Liver (tissue), 9 donors: ENCODE data around the gene USP37. TPM values are rescaled to one million over a fixed set of nuclear protein-coding genes. Genes with fewer than 3 reads are reported as not detected.
A peak's percentile ranks its signal among the peaks of the same experiment; 100 is the strongest.

Experiments
- DNase-seq: peaks from one replicate; pipeline ENCODE4 v3.0.0-alpha.2; 2017; ENCODE audit warnings: low spot score
- H3K27ac ChIP-seq, 2 donors: one replicate each; pipeline ENCODE4 v1.7.0; 2013; ENCODE audit warnings: inconsistent platforms in 2 of 2, low read length in 2 of 2, control low read depth in 1 of 2, low read depth in 1 of 2, mild to moderate bottlenecking in 1 of 2
- H3K27me3 ChIP-seq, 4 donors: one replicate each; pipeline versions ENCODE4 v1.6.1 to v1.7.0; 2013; ENCODE audit warnings: low read length in 3 of 4, inconsistent platforms in 1 of 4, mild to moderate bottlenecking in 1 of 4, moderate library complexity in 1 of 4; ENCODE audit not compliant: control insufficient read depth in 4 of 4, insufficient read depth in 4 of 4
- H3K36me3 ChIP-seq, 4 donors: one replicate each; pipeline versions ENCODE4 v1.6.1 to v1.7.0; 2013; ENCODE audit warnings: low read length in 3 of 4, mild to moderate bottlenecking in 3 of 4, low read depth in 1 of 4, moderate library complexity in 1 of 4; ENCODE audit not compliant: control insufficient read depth in 4 of 4, insufficient read depth in 3 of 4
- H3K4me1 ChIP-seq, 4 donors: one replicate each; pipeline versions ENCODE4 v1.6.1 to v1.7.0; 2013; ENCODE audit warnings: low read length in 3 of 4, mild to moderate bottlenecking in 3 of 4, moderate library complexity in 1 of 4; ENCODE audit not compliant: control insufficient read depth in 4 of 4, insufficient read depth in 4 of 4
- H3K4me3 ChIP-seq, 3 donors: one replicate each; pipeline versions ENCODE4 v1.6.1 to v1.7.0; 2013; ENCODE audit warnings: low read length in 3 of 3, control low read depth in 1 of 3, low read depth in 1 of 3, mild to moderate bottlenecking in 1 of 3
- H3K9ac ChIP-seq, 2 donors: one replicate each; pipeline ENCODE4 v1.7.0; 2013; ENCODE audit warnings: low read length in 2 of 2, mild to moderate bottlenecking in 2 of 2, moderate library complexity in 2 of 2, control low read depth in 1 of 2, low read depth in 1 of 2
- H3K9me3 ChIP-seq, 4 donors: one replicate each; pipeline versions ENCODE4 v1.6.1 to v1.7.0; 2013; ENCODE audit warnings: low read length in 3 of 4; ENCODE audit not compliant: control insufficient read depth in 4 of 4
- ATF3 ChIP-seq: IDR thresholded peaks from 2 replicates; pipeline ENCODE4 v1.6.1; 2016; ENCODE audit warnings: antibody characterized with exemption
- CTCF ChIP-seq: fragments of 150-350 bp; IDR thresholded peaks from 2 replicates; pipeline ENCODE4 v1.5.1; 2017; ENCODE audit warnings: improper control_type of control experiment, low read depth, low read length; ENCODE audit not compliant: missing input control
- EGR1 ChIP-seq, 2 donors: IDR thresholded peaks; 2 replicates each; pipeline ENCODE4 v1.6.1; 2016 to 2018; ENCODE audit warnings: antibody characterized with exemption in 2 of 2, low read depth in 2 of 2
- FOXA1 ChIP-seq: IDR thresholded peaks from 2 replicates; pipeline ENCODE4 v1.6.1; 2016; ENCODE audit warnings: antibody characterized with exemption
- FOXA2 ChIP-seq: IDR thresholded peaks from 2 replicates; pipeline ENCODE4 v1.6.1; 2016; ENCODE audit warnings: antibody characterized with exemption
- GABPA ChIP-seq, 2 donors: IDR thresholded peaks in 1 of 2; conservative IDR thresholded peaks in 1 of 2; 2 replicates each; pipeline ENCODE4 v1.6.1; 2016; ENCODE audit warnings: antibody characterized with exemption in 2 of 2, mild to moderate bottlenecking in 1 of 2, moderate library complexity in 1 of 2
- HNF4A ChIP-seq, 2 donors: conservative IDR thresholded peaks; 2 replicates each; pipeline ENCODE4 v1.6.1; 2016; ENCODE audit warnings: antibody characterized with exemption in 2 of 2, mild to moderate bottlenecking in 2 of 2
- HNF4G ChIP-seq: IDR thresholded peaks from 2 replicates; pipeline ENCODE4 v1.6.1; 2016; ENCODE audit warnings: antibody characterized with exemption
- JUND ChIP-seq, 2 donors: IDR thresholded peaks; 2 replicates each; pipeline ENCODE4 v1.6.1; 2016; ENCODE audit warnings: antibody characterized with exemption in 2 of 2
- NR2F2 ChIP-seq: IDR thresholded peaks from 2 replicates; pipeline ENCODE4 v1.6.1; 2016; ENCODE audit warnings: antibody characterized with exemption
- REST ChIP-seq: IDR thresholded peaks from 2 replicates; pipeline ENCODE4 v1.6.1; 2016; ENCODE audit warnings: antibody characterized with exemption, mild to moderate bottlenecking
- RXRA ChIP-seq, 2 donors: IDR thresholded peaks; 2 replicates each; pipeline ENCODE4 v1.6.1; 2017 to 2018; ENCODE audit warnings: antibody characterized with exemption in 2 of 2, mild to moderate bottlenecking in 1 of 2
- SP1 ChIP-seq: IDR thresholded peaks from 2 replicates; pipeline ENCODE4 v1.6.1; 2018; ENCODE audit warnings: antibody characterized with exemption, mild to moderate bottlenecking
- TAF1 ChIP-seq: conservative IDR thresholded peaks from 2 replicates; pipeline ENCODE4 v1.6.1; 2016; ENCODE audit warnings: antibody characterized with exemption, mild to moderate bottlenecking
- YY1 ChIP-seq: IDR thresholded peaks from 2 replicates; pipeline ENCODE4 v1.6.1; 2016; ENCODE audit warnings: antibody characterized with exemption, mild to moderate bottlenecking
- ZBTB33 ChIP-seq: IDR thresholded peaks from 2 replicates; pipeline ENCODE4 v1.6.1; 2016; ENCODE audit warnings: antibody characterized with exemption
- WGBS: extraction: QIAGEN DNeasy Blood & Tissue Kit; methylation state at CpG from one replicate; pipeline ENCODE4 v1.1.7; 2013; 5-methylcytosine and 5-hydroxymethylcytosine counted together
- polyA plus RNA-seq, 2 donors: library from polyadenylated mRNA; stranded (reverse) in 1 of 2; unstranded in 1 of 2; fragments of 200-250 nt in 1 of 2; fragments of >200 nt in 1 of 2; fragmentation: Nextera tagmentation in 1 of 2; extraction: Ambion mirVana in 1 of 2; gene quantifications; one replicate each; pipeline versions ENCODE4 v1.2.1 to v1.2.3, GENCODE V29; 2013 to 2015
- total RNA-seq, 2 donors: library from RNA; depleted of rRNA; stranded (reverse); fragments of >200 nt; gene quantifications; one replicate each; pipeline ENCODE4 v1.2.3, GENCODE V29; 2014
- donor health status: healthy.
- donor health status: healthy.
- donor health status: healthy.
- donor health status: healthy.
- donor health status: healthy.

Gene USP37
- total and polyA plus RNA-seq, 4 donors = 1.4 to 10.9 (median 4.7) TPM

- Histone ChIP-seq H3K9ac (no peak overlapping the region), H3K9me3 (no peaks in the 10 kb centered on the region), H3K27me3 (no peaks in the 10 kb centered on the region), H3K36me3 (peaks cover 0 to 5% (median 0%) of the 10 kb centered on the region in 4 donors), H3K4me1 (peaks cover 5 to 16% (median 11%) of the 10 kb centered on the region in 4 donors), H3K4me3 (no peak overlapping the region), H3K27ac (no peak overlapping the region)
- DNase-seq = no peak
- TF ChIP-seq REST (no peak), CTCF (no peak), HNF4A (conservative IDR thresholded peaks at IDR 0.05) (no peak), RXRA (IDR thresholded peaks at IDR 0.05) (no peak), EGR1 (IDR thresholded peaks at IDR 0.05; ENCODE audit: low read depth in 2 of 2) (no peak), TAF1 (no peak)
- WGBS = 91% methylated on average over 2 of the region's 2 CpGs
Observed at GRCh38 chr2:218421027-218421426, 147.1 kb downstream of the USP37 start.

- WGBS = 75% methylated on average over 7 of the region's 7 CpGs
- DNase-seq = no peak
- Histone ChIP-seq H3K27ac (peak overlapping the region in 1 of 2 donors; percentile 78), H3K4me1 (peaks cover 5 to 16% (median 11%) of the 10 kb centered on the region in 4 donors), H3K4me3 (peak overlapping the region; percentile 36 to 84 (median 43)), H3K9ac (peak overlapping the region; percentile 13 to 28), H3K27me3 (no peaks in the 10 kb centered on the region), H3K9me3 (no peaks in the 10 kb centered on the region), H3K36me3 (no peaks in the 10 kb centered on the region)
- TF ChIP-seq NR2F2 (no peak), SP1 (no peak), FOXA2 (no peak), ATF3 (no peak), FOXA1 (no peak), GABPA (IDR thresholded peaks at IDR 0.05 in 1 of 2, conservative IDR thresholded peaks at IDR 0.05 in 1 of 2) (no peak), HNF4G (no peak), RXRA (IDR thresholded peaks at IDR 0.05) (no peak), ZBTB33 (no peak), JUND (IDR thresholded peaks at IDR 0.05) (no peak), YY1 (no peak), EGR1 (IDR thresholded peaks at IDR 0.05; ENCODE audit: low read depth in 2 of 2) (no peak)
Observed at GRCh38 chr2:218419630-218420216, 148.4 kb downstream of the USP37 start.
